Endothelial cell (in vitro differentiated cells): ENCODE data around the gene HEPN1. TPM values are rescaled to one million over a fixed set of nuclear protein-coding genes. Genes with fewer than 3 reads are reported as not detected.
A peak's percentile ranks its signal among the peaks of the same experiment; 100 is the strongest.

ENCODE experiments used
- DNase-seq: peaks from one replicate; pipeline ENCODE4 v3.0.0; 2021; ENCODE audit warnings: low spot score
- H3K27ac Mint-ChIP-seq: one replicate; pipeline ENCODE4 v1.8.0; 2021; ENCODE audit warnings: mixed read lengths, inconsistent platforms; ENCODE audit not compliant: unreplicated experiment
- H3K27me3 Mint-ChIP-seq: one replicate; pipeline ENCODE4 v1.8.0; 2021; ENCODE audit warnings: mild to moderate bottlenecking, moderate library complexity, mixed read lengths, inconsistent platforms; ENCODE audit not compliant: unreplicated experiment
- H3K36me3 Mint-ChIP-seq: one replicate; pipeline ENCODE4 v1.8.0; 2021; ENCODE audit warnings: mild to moderate bottlenecking, low read depth, mixed read lengths, inconsistent platforms; ENCODE audit not compliant: unreplicated experiment
- H3K4me1 Mint-ChIP-seq: one replicate; pipeline ENCODE4 v1.8.0; 2021; ENCODE audit warnings: mild to moderate bottlenecking, mixed read lengths, inconsistent platforms; ENCODE audit not compliant: unreplicated experiment
- H3K4me3 Mint-ChIP-seq: one replicate; pipeline ENCODE4 v1.8.0; 2021; ENCODE audit warnings: mild to moderate bottlenecking, mixed read lengths, inconsistent platforms; ENCODE audit not compliant: unreplicated experiment
- H3K9me3 Mint-ChIP-seq: one replicate; pipeline ENCODE4 v1.8.0; 2021; ENCODE audit warnings: mixed read lengths, inconsistent platforms; ENCODE audit not compliant: unreplicated experiment
- total RNA-seq: library from RNA; stranded (reverse); fragmentation: NEBNext Ultra II Directional; extraction: Animal tissue kit (Norgen Biotek cat#: 25700); gene quantifications from one replicate; pipeline ENCODE4 v1.2.1, GENCODE V29; 2021; ENCODE audit not compliant: unreplicated experiment
- TF ChIP-seq, protein P1 (sequence below): fragments of 200-600 bp; sonication (generic); IDR thresholded peaks from one replicate; pipeline ENCODE4 v1.5.0; 2021; ENCODE audit warnings: antibody characterized with exemption; ENCODE audit not compliant: unreplicated experiment

Gene HEPN1
- total RNA-seq, 1 donor from 2014 or later = not detected

DNA sequence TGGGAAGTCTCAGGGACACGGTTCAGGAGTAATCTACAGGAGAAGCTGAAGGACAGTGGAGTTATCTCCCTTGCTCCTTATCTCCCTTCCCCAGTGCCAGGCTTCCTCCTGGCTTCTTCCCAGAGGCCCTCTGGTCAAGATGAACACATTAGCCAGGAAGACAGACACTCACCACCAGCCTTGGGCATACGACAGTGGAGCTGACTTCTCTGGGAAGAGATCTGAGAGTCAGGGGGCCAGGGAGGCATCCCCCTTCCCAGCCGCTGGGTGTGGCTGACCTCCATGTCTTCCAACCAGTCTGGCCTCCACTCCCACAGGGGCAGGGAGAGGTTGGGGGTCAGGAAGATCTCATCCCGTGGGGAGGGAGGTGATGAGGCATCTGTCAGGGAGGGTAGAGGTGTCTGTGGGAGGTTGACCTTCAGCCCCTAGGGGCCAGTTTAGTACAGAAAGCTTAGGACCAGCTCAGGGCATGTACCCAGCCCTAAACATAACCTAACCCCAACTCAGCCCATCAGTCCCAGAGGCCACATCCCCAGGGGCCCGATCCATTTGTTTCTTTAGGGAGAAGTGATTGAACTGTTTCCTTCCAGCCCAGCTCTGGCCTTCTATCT, 34.1 kb upstream of the HEPN1 start:
- peaks cover 9% of the 10 kb centered on the region for H3K27me3 Mint-ChIP-seq
- H3K9me3 Mint-ChIP-seq = no peaks in the 10 kb centered on the region
- peaks cover 26% of the 10 kb centered on the region for H3K36me3 Mint-ChIP-seq
- H3K4me3 Mint-ChIP-seq = no peak overlapping the region
- TF ChIP-seq, protein P1, sequence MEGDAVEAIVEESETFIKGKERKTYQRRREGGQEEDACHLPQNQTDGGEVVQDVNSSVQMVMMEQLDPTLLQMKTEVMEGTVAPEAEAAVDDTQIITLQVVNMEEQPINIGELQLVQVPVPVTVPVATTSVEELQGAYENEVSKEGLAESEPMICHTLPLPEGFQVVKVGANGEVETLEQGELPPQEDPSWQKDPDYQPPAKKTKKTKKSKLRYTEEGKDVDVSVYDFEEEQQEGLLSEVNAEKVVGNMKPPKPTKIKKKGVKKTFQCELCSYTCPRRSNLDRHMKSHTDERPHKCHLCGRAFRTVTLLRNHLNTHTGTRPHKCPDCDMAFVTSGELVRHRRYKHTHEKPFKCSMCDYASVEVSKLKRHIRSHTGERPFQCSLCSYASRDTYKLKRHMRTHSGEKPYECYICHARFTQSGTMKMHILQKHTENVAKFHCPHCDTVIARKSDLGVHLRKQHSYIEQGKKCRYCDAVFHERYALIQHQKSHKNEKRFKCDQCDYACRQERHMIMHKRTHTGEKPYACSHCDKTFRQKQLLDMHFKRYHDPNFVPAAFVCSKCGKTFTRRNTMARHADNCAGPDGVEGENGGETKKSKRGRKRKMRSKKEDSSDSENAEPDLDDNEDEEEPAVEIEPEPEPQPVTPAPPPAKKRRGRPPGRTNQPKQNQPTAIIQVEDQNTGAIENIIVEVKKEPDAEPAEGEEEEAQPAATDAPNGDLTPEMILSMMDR = no peak
- peaks cover 58% of the 10 kb centered on the region for H3K4me1 Mint-ChIP-seq
- no peak overlapping the region for H3K27ac Mint-ChIP-seq
- DNase-seq = no peak

DNA sequence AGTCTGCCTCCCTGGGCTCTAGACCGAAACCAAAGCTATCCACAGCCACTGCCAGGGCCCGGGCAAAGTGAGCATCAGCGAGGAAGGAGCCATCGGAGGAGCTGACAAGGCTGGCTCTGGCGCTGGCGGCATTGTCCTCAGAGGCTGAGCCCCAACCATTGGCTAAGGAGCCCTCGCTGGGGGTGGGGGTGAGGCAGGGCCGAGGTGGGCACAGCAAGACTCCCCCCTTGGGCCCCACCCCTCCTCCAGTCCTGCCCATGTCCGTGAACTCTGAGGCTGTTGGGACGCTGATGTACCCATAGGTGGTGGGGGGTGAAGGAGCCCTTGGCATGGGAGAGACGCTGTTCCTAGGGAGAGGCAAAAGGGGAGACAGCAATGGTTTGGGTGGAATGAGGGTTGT, 32.6 kb upstream of the HEPN1 start:
- H3K4me1 Mint-ChIP-seq = peaks cover 43% of the 10 kb centered on the region
- TF ChIP-seq, protein P1 = no peak
- DNase-seq = no peak
- no peaks in the 10 kb centered on the region for H3K9me3 Mint-ChIP-seq
- no peak overlapping the region for H3K27ac Mint-ChIP-seq
- H3K36me3 Mint-ChIP-seq = peaks cover 26% of the 10 kb centered on the region
- H3K27me3 Mint-ChIP-seq = peaks cover 8% of the 10 kb centered on the region
- H3K4me3 Mint-ChIP-seq = peak overlapping the region; percentile 52

DNA sequence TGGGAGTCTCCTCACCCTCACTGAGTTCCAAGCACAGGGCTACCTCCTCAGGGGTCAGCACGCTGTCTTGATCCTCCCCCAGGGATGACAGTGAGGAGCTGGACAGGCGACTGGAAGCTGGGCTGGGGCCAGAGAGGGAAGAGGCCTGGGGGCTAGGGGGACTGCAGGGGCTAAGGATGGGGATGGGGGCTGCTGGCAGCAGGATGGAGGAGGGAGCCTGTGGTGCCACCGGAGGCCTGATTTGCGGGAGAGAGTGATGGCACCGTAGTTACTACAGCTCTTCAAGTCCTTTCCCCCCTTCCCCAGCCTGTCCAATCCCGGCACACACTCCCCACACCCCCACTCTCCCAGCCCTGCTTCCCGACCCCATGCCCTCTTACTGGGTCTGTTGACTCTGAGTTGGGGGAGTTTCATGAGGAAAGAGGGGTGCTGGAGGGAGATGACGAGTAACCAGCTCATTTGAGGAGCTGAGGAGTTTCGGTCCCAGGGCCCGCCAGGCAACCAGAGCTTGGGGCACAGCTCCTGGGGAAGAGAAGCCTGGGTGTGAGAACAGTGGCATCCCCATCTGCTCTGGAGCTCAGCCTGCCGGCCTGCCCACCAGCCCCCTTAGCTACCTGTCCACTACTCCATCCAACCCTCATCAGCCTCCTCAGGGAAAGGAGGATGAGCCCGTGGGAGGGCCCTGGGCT, 31.9 kb upstream of the HEPN1 start:
- H3K4me3 Mint-ChIP-seq = no peak overlapping the region
- H3K27me3 Mint-ChIP-seq = peaks cover 9% of the 10 kb centered on the region
- H3K36me3 Mint-ChIP-seq = peaks cover 27% of the 10 kb centered on the region
- no peak overlapping the region for H3K27ac Mint-ChIP-seq
- TF ChIP-seq, protein P1 = no peak
- peaks cover 38% of the 10 kb centered on the region for H3K4me1 Mint-ChIP-seq
- no peak for DNase-seq
- no peaks in the 10 kb centered on the region for H3K9me3 Mint-ChIP-seq

GRCh38 chr11:124887667-124888013, 31.4 kb upstream of the HEPN1 start:
- H3K4me1 Mint-ChIP-seq = peaks cover 38% of the 10 kb centered on the region
- peaks cover 9% of the 10 kb centered on the region for H3K27me3 Mint-ChIP-seq
- no peak overlapping the region for H3K27ac Mint-ChIP-seq

More at GRCh38 chr11:124887667-124888013, 31.4 kb upstream of the HEPN1 start:
- DNase-seq = no peak
- no peaks in the 10 kb centered on the region for H3K9me3 Mint-ChIP-seq
- TF ChIP-seq, protein P1 = no peak
- H3K4me3 Mint-ChIP-seq = no peak overlapping the region
- peaks cover 32% of the 10 kb centered on the region for H3K36me3 Mint-ChIP-seq
